GM12878 (cell line): ENCODE measurements around the gene TM7SF2. TPM values are rescaled to one million over a fixed set of nuclear protein-coding genes. Genes with fewer than 3 reads are reported as not detected.

Experiments used
- BHLHE40 ChIP-seq, 2 experiments: fragments of 450-650 bp in 1 of 2; IDR thresholded peaks; 2 replicates each; pipeline ENCODE4 v1.6.1; 2011 to 2017; ENCODE audit warnings: low read depth in 2 of 2, borderline replicate concordance in 1 of 2, improper control_type of control experiment in 1 of 2, low read length in 1 of 2, mild to moderate bottlenecking in 1 of 2
- CHD1 ChIP-seq: IDR thresholded peaks from 2 replicates; pipeline ENCODE4 v1.6.1; 2012; ENCODE audit warnings: low read depth, low read length, improper control_type of control experiment
- FOXM1 ChIP-seq: IDR thresholded peaks from 2 replicates; pipeline ENCODE4 v1.6.1; 2012; ENCODE audit warnings: low read depth, mild to moderate bottlenecking, inconsistent platforms, low read length, moderate library complexity
- IKZF1 ChIP-seq: fragments of 450-650 bp; conservative IDR thresholded peaks from 2 replicates; pipeline ENCODE4 v1.6.1; 2017; ENCODE audit warnings: antibody characterized with exemption, mild to moderate bottlenecking
- IRF4 ChIP-seq: IDR thresholded peaks from 2 replicates; pipeline ENCODE4 v1.6.1; 2011; ENCODE audit warnings: low read depth, low read length
- MYB ChIP-seq: fragments of 150-350 bp; IDR thresholded peaks from 2 replicates; pipeline ENCODE4 v1.6.1; 2014; ENCODE audit warnings: mild to moderate bottlenecking, low read depth, low read length, borderline replicate concordance
- POLR2AphosphoS5 ChIP-seq: IDR thresholded peaks from 2 replicates; pipeline ENCODE4 v1.6.1; 2011; ENCODE audit warnings: mild to moderate bottlenecking, low read length, inconsistent platforms
- POU2F2 ChIP-seq: IDR thresholded peaks from 3 replicates; pipeline ENCODE4 v1.6.1; 2011; ENCODE audit warnings: low read depth, mild to moderate bottlenecking, low read length, borderline replicate concordance
- SMARCA5 ChIP-seq: fragments of 450-650 bp; IDR thresholded peaks from 2 replicates; pipeline ENCODE4 v1.6.1; 2017; ENCODE audit warnings: mild to moderate bottlenecking
- SREBF1 ChIP-seq: IDR thresholded peaks from 2 replicates; pipeline ENCODE4 v1.6.1; 2012; ENCODE audit warnings: mild to moderate bottlenecking, low read length
- TAF1 ChIP-seq: IDR thresholded peaks from 2 replicates; pipeline ENCODE4 v1.6.1; 2011; ENCODE audit warnings: mild to moderate bottlenecking, low read depth, low read length, borderline replicate concordance
- TARDBP ChIP-seq: IDR thresholded peaks from 2 replicates; pipeline ENCODE4 v1.6.1; 2016; ENCODE audit warnings: borderline replicate concordance
- ZNF207 ChIP-seq: fragments of 450-650 bp; IDR thresholded peaks from 2 replicates; pipeline ENCODE4 v1.6.1; 2014; ENCODE audit warnings: antibody characterized with exemption, mild to moderate bottlenecking, borderline replicate concordance
- polyA plus RNA-seq, 11 experiments: library from polyadenylated mRNA; depleted of rRNA in 4 of 11; unstranded in 6 of 11; stranded (reverse) in 5 of 11; fragments of >200 nt; fragmentation: Nextera tagmentation in 4 of 11; fragmentation: Illumina TruSeq in 1 of 11; extraction: Ambion mirVana in 4 of 11; extraction: Trizol in 1 of 11; gene quantifications; 1 replicate in 1 of 11; 2 replicates in 10 of 11; pipeline versions ENCODE4 v1.2.1 to v1.2.3, GENCODE V29; 2011 to 2016; ENCODE audit warnings: inconsistent platforms in 2 of 11, missing spikeins in 2 of 11, low read depth in 1 of 11
- total RNA-seq, 4 experiments: library from RNA; depleted of rRNA in 3 of 4; stranded (reverse); fragments of >200 nt in 3 of 4; fragmentation: Illumina TruSeq in 1 of 4; extraction: Trizol in 1 of 4; gene quantifications; 2 replicates each; pipeline versions ENCODE4 v1.2.1 to v1.2.3, GENCODE V29; 2013 to 2021
- TF ChIP-seq, protein P1 (sequence below): fragments of 450-650 bp; IDR thresholded peaks from 2 replicates; pipeline ENCODE4 v1.6.1; 2017; ENCODE audit warnings: mild to moderate bottlenecking, moderate library complexity
- TF ChIP-seq, protein P2 (sequence below): IDR thresholded peaks from 2 replicates; pipeline ENCODE4 v1.6.1; 2011; ENCODE audit warnings: low read depth, mild to moderate bottlenecking, low read length, moderate library complexity, borderline replicate concordance; ENCODE audit errors: extremely low read depth
- TF ChIP-seq, protein P3 (sequence below): IDR thresholded peaks from 2 replicates; pipeline ENCODE4 v1.6.1; 2011; ENCODE audit warnings: low read depth, low read length, improper control_type of control experiment, borderline replicate concordance
- TF ChIP-seq, protein P4 (sequence below): fragments of 450-650 bp; IDR thresholded peaks from 2 replicates; pipeline ENCODE4 v1.6.1; 2017; ENCODE audit warnings: low read depth, mild to moderate bottlenecking, moderate library complexity
- TF ChIP-seq, protein P5 (sequence below): fragments of 450-650 bp; formaldehyde crosslinking; IDR thresholded peaks from 2 replicates; pipeline ENCODE4 v1.4.0; 2020; ENCODE audit warnings: mild to moderate bottlenecking, moderate library complexity

The TM7SF2 gene
- total and polyA plus RNA-seq, 10 of the 15 experiments (the other 5 are each of a cell fraction or from before 2014, with no cell fraction given): 0.52 to 57.7 (median 20.7) TPM

DNA sequence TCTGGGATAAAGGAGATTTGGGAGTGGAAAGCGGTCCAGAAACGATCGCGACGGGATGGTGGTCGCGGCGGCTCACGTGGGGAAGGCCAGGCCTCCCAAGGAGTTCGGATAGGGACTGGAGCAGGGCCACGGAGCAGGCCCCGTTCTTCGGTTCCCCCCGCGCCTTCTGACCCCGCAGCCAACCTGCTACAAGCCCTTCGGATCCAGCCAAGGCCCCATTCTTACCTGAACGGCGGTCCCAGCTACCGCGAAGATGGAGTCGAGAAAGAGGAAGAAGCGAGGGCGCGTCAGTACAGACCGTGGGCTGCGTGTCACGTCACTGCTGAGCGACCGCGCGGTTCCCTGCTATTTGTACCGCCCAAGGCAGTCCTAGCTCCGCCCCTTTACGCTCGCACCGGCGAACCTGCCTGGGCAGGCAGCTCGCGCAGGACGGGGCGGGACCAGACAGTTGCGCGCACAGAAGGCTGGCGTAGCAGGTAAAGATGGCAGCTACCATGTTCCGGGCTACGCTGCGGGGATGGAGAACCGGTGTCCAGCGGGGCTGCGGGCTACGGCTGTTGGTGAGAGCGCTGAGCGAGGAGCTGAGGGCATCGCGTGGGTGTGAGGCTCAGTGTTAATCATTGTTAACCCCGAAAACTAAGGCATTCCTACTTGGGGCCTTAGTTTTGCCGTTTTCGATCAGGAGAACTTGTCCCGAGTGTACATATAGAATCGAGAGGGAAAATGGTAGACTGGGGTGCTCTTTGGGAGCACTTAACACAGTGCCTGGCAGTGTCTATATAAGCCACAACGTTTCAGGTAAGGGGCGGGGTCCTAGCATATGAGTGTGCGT is 10.4 kb downstream of the TM7SF2 start, which contains the start of the genes FAU and MRPL49 (continued):
- peak; percentile 94 for TF ChIP-seq POLR2AphosphoS5
- TF ChIP-seq IRF4: no peak
- TF ChIP-seq IKZF1: peak; percentile 77
- TF ChIP-seq ZNF207: peak; percentile 55; the same call in 1 of the 2 replicates
- peak; percentile 93 for TF ChIP-seq TAF1
- no peak for TF ChIP-seq MYB
- TF ChIP-seq BHLHE40 (IDR thresholded peaks at IDR 0.05; ENCODE audit: borderline replicate concordance in 1 of 2, low read depth in 2 of 2, low read length in 1 of 2): peak; percentile 75 to 95; a peak in 3 of 4 replicates
- TF ChIP-seq, protein P1, sequence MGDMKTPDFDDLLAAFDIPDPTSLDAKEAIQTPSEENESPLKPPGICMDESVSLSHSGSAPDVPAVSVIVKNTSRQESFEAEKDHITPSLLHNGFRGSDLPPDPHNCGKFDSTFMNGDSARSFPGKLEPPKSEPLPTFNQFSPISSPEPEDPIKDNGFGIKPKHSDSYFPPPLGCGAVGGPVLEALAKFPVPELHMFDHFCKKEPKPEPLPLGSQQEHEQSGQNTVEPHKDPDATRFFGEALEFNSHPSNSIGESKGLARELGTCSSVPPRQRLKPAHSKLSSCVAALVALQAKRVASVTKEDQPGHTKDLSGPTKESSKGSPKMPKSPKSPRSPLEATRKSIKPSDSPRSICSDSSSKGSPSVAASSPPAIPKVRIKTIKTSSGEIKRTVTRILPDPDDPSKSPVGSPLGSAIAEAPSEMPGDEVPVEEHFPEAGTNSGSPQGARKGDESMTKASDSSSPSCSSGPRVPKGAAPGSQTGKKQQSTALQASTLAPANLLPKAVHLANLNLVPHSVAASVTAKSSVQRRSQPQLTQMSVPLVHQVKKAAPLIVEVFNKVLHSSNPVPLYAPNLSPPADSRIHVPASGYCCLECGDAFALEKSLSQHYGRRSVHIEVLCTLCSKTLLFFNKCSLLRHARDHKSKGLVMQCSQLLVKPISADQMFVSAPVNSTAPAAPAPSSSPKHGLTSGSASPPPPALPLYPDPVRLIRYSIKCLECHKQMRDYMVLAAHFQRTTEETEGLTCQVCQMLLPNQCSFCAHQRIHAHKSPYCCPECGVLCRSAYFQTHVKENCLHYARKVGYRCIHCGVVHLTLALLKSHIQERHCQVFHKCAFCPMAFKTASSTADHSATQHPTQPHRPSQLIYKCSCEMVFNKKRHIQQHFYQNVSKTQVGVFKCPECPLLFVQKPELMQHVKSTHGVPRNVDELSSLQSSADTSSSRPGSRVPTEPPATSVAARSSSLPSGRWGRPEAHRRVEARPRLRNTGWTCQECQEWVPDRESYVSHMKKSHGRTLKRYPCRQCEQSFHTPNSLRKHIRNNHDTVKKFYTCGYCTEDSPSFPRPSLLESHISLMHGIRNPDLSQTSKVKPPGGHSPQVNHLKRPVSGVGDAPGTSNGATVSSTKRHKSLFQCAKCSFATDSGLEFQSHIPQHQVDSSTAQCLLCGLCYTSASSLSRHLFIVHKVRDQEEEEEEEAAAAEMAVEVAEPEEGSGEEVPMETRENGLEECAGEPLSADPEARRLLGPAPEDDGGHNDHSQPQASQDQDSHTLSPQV: no peak
- TF ChIP-seq, protein P2, sequence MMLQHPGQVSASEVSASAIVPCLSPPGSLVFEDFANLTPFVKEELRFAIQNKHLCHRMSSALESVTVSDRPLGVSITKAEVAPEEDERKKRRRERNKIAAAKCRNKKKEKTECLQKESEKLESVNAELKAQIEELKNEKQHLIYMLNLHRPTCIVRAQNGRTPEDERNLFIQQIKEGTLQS: peak; percentile 74; the same call in 1 of the 2 replicates
- no peak for TF ChIP-seq CHD1
- peak; percentile 65 for TF ChIP-seq POU2F2
- TF ChIP-seq, protein P3, sequence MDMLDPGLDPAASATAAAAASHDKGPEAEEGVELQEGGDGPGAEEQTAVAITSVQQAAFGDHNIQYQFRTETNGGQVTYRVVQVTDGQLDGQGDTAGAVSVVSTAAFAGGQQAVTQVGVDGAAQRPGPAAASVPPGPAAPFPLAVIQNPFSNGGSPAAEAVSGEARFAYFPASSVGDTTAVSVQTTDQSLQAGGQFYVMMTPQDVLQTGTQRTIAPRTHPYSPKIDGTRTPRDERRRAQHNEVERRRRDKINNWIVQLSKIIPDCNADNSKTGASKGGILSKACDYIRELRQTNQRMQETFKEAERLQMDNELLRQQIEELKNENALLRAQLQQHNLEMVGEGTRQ: no peak
- TF ChIP-seq TARDBP: no peak; the same call in 1 of the 2 replicates
- TF ChIP-seq, protein P4, sequence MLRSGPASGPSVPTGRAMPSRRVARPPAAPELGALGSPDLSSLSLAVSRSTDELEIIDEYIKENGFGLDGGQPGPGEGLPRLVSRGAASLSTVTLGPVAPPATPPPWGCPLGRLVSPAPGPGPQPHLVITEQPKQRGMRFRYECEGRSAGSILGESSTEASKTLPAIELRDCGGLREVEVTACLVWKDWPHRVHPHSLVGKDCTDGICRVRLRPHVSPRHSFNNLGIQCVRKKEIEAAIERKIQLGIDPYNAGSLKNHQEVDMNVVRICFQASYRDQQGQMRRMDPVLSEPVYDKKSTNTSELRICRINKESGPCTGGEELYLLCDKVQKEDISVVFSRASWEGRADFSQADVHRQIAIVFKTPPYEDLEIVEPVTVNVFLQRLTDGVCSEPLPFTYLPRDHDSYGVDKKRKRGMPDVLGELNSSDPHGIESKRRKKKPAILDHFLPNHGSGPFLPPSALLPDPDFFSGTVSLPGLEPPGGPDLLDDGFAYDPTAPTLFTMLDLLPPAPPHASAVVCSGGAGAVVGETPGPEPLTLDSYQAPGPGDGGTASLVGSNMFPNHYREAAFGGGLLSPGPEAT: peak; percentile 91
- TF ChIP-seq, protein P5, sequence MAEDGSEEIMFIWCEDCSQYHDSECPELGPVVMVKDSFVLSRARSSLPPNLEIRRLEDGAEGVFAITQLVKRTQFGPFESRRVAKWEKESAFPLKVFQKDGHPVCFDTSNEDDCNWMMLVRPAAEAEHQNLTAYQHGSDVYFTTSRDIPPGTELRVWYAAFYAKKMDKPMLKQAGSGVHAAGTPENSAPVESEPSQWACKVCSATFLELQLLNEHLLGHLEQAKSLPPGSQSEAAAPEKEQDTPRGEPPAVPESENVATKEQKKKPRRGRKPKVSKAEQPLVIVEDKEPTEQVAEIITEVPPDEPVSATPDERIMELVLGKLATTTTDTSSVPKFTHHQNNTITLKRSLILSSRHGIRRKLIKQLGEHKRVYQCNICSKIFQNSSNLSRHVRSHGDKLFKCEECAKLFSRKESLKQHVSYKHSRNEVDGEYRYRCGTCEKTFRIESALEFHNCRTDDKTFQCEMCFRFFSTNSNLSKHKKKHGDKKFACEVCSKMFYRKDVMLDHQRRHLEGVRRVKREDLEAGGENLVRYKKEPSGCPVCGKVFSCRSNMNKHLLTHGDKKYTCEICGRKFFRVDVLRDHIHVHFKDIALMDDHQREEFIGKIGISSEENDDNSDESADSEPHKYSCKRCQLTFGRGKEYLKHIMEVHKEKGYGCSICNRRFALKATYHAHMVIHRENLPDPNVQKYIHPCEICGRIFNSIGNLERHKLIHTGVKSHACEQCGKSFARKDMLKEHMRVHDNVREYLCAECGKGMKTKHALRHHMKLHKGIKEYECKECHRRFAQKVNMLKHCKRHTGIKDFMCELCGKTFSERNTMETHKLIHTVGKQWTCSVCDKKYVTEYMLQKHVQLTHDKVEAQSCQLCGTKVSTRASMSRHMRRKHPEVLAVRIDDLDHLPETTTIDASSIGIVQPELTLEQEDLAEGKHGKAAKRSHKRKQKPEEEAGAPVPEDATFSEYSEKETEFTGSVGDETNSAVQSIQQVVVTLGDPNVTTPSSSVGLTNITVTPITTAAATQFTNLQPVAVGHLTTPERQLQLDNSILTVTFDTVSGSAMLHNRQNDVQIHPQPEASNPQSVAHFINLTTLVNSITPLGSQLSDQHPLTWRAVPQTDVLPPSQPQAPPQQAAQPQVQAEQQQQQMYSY (CRISPR knock-in tag): no peak
- TF ChIP-seq SREBF1: no peak
- no peak for TF ChIP-seq FOXM1
- TF ChIP-seq SMARCA5: 0 out of 2 replicates have a peak, but pooled peaks have one; percentile 13
